Endothelial cell (in vitro differentiated cells): Measurements from ENCODE around the gene LITAFD. TPM values are rescaled to one million over a fixed set of nuclear protein-coding genes. Genes with fewer than 3 reads are reported as not detected.

Source experiments
- DNase-seq: peaks from one replicate; pipeline ENCODE4 v3.0.0; 2021; ENCODE audit warnings: low spot score
- H3K27ac Mint-ChIP-seq: one replicate; pipeline ENCODE4 v1.8.0; 2021; ENCODE audit warnings: mixed read lengths, inconsistent platforms; ENCODE audit not compliant: unreplicated experiment
- H3K27me3 Mint-ChIP-seq: one replicate; pipeline ENCODE4 v1.8.0; 2021; ENCODE audit warnings: mild to moderate bottlenecking, moderate library complexity, mixed read lengths, inconsistent platforms; ENCODE audit not compliant: unreplicated experiment
- H3K36me3 Mint-ChIP-seq: one replicate; pipeline ENCODE4 v1.8.0; 2021; ENCODE audit warnings: mild to moderate bottlenecking, low read depth, mixed read lengths, inconsistent platforms; ENCODE audit not compliant: unreplicated experiment
- H3K4me1 Mint-ChIP-seq: one replicate; pipeline ENCODE4 v1.8.0; 2021; ENCODE audit warnings: mild to moderate bottlenecking, mixed read lengths, inconsistent platforms; ENCODE audit not compliant: unreplicated experiment
- H3K4me3 Mint-ChIP-seq: one replicate; pipeline ENCODE4 v1.8.0; 2021; ENCODE audit warnings: mild to moderate bottlenecking, mixed read lengths, inconsistent platforms; ENCODE audit not compliant: unreplicated experiment
- H3K9me3 Mint-ChIP-seq: one replicate; pipeline ENCODE4 v1.8.0; 2021; ENCODE audit warnings: mixed read lengths, inconsistent platforms; ENCODE audit not compliant: unreplicated experiment
- CTCF ChIP-seq: fragments of 200-600 bp; sonication (generic); IDR thresholded peaks from one replicate; pipeline ENCODE4 v1.5.0; 2021; ENCODE audit warnings: antibody characterized with exemption; ENCODE audit not compliant: unreplicated experiment
- total RNA-seq: library from RNA; stranded (reverse); fragmentation: NEBNext Ultra II Directional; extraction: Animal tissue kit (Norgen Biotek cat#: 25700); gene quantifications from one replicate; pipeline ENCODE4 v1.2.1, GENCODE V29; 2021; ENCODE audit not compliant: unreplicated experiment

Gene LITAFD
- total RNA-seq, 1 donor from 2014 or later: not detected

DNA sequence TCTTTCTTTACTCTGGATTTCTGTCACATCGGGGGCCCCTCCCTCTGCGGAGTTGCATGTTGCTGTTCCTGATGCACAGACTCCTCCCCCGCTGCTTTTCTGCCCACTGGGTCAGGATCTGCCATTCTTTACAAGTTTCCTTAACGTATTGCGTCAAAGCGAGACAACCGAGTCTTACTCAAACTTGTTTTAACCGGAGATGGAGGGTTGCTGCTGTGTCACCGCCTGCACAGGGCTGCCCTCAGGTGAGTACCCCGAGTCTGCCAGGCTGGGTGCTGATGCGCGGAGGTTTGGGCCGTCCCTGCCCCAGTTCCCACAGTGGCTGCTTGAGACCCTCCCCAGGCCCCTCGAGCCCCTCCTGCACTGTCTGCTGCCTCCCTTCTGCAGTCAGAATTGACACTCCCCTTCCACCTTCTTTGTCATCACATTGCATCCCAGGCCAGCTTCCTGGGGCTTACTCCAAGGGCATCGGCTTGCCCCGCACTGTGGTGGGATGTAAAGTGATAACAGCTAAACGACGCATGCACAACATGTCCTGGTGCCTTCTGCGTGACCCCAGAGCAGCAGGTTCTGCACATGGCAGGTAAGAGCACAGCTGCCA is 32.6 kb upstream of the LITAFD start:
- peaks cover 13% of the 10 kb centered on the region for H3K27me3 Mint-ChIP-seq
- TF ChIP-seq CTCF: no peak
- peaks cover 27% of the 10 kb centered on the region for H3K4me1 Mint-ChIP-seq
- no peak overlapping the region for H3K4me3 Mint-ChIP-seq
- H3K36me3 Mint-ChIP-seq: peaks cover 27% of the 10 kb centered on the region
- H3K27ac Mint-ChIP-seq: peak overlapping the region; percentile 78
- H3K9me3 Mint-ChIP-seq: no peaks in the 10 kb centered on the region
- DNase-seq: no peak

- no peaks in the 10 kb centered on the region for H3K9me3 Mint-ChIP-seq
- peaks cover 28% of the 10 kb centered on the region for H3K36me3 Mint-ChIP-seq
- H3K4me1 Mint-ChIP-seq: peaks cover 28% of the 10 kb centered on the region
- H3K27ac Mint-ChIP-seq: peak overlapping the region; percentile 81
- TF ChIP-seq CTCF: no peak
- peak; percentile 34 for DNase-seq
- H3K27me3 Mint-ChIP-seq: peaks cover 11% of the 10 kb centered on the region
- peak overlapping the region; percentile 5 for H3K4me3 Mint-ChIP-seq
Observed at GRCh38 chr16:8850279-8850885, 31.8 kb upstream of the LITAFD start.

- peak overlapping the region; percentile 37 for H3K27ac Mint-ChIP-seq
- TF ChIP-seq CTCF: no peak
Observed at GRCh38 chr16:8851761-8852403, 30.3 kb upstream of the LITAFD start.

GRCh38 chr16:8852534-8852933 is 29.6 kb upstream of the LITAFD start:
- no peaks in the 10 kb centered on the region for H3K9me3 Mint-ChIP-seq
- H3K4me3 Mint-ChIP-seq: no peak overlapping the region
- peaks cover 36% of the 10 kb centered on the region for H3K36me3 Mint-ChIP-seq
- no peak for TF ChIP-seq CTCF
- H3K27me3 Mint-ChIP-seq: peaks cover 11% of the 10 kb centered on the region
- no peak for DNase-seq
- H3K27ac Mint-ChIP-seq: peak overlapping the region; percentile 67
- peaks cover 39% of the 10 kb centered on the region for H3K4me1 Mint-ChIP-seq

More at GRCh38 chr16:8851761-8852403, 30.3 kb upstream of the LITAFD start:
- H3K36me3 Mint-ChIP-seq: peaks cover 36% of the 10 kb centered on the region
- peak overlapping the region; percentile 75 for H3K4me3 Mint-ChIP-seq
- peaks cover 9% of the 10 kb centered on the region for H3K27me3 Mint-ChIP-seq
- H3K4me1 Mint-ChIP-seq: peaks cover 37% of the 10 kb centered on the region
- no peak for DNase-seq
- no peaks in the 10 kb centered on the region for H3K9me3 Mint-ChIP-seq

- TF ChIP-seq CTCF: no peak
- peaks cover 43% of the 10 kb centered on the region for H3K4me1 Mint-ChIP-seq
- peaks cover 40% of the 10 kb centered on the region for H3K36me3 Mint-ChIP-seq
- H3K27ac Mint-ChIP-seq: peak overlapping the region; percentile 67
- no peak overlapping the region for H3K4me3 Mint-ChIP-seq
- no peaks in the 10 kb centered on the region for H3K9me3 Mint-ChIP-seq
- DNase-seq: no peak
- H3K27me3 Mint-ChIP-seq: peaks cover 15% of the 10 kb centered on the region
Observed at GRCh38 chr16:8853150-8853549, 29.0 kb upstream of the LITAFD start.
